HG02981 (cell line): ENCODE results near the gene LOX.

Experiments used
- ATAC-seq: cut with Tn5 transposase; IDR thresholded peaks from one replicate; pipeline ENCODE4 v1.9.1; 2021; ENCODE audit warnings: mild to moderate bottlenecking, moderate library complexity; ENCODE audit not compliant: unreplicated experiment

LOX gene

DNA sequence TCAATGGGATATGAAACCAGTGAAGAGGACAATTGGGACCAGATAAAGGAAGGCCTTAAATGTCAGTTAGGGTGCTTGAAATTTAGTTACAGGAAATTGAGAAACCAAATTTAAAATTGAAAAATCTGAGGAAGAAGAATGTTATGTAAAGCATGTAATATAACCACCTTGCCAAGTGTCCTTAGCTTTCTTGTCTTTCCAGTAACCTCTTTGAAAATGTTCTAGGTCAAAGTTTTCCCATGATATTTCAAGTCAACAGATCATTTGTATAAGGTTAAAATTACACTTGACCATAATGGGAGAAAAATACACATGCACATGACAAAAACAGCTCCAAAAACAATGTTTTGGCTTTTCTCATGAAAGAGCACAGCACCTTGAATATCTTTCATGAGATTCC is 21.1 kb downstream of the LOX start:
- no peak for ATAC-seq

GRCh38 chr5:122054266-122054665 is 23.8 kb downstream of the LOX start:
- ATAC-seq = no peak

- no peak for ATAC-seq
Observed at GRCh38 chr5:122053181-122054109, 24.6 kb downstream of the LOX start.

DNA sequence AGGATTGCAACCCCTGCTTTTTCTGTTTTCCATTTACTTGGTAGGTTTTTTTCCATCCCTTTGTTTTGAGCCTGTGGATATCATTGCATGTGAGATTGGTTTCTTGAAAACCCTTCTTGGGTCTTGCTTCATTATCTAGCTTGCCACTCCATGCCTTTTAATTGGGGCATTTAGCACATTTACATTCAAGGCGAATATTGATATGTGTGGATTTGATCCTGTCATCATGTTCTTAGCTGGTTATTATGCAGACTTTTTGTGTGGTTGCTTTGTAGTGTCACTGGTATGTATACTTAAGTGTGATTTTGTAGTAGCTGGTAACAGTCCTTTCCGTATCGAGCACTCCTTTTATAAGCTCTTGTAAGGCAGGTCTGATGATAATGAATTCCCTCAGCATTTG is 26.5 kb downstream of the LOX start:
- no peak for ATAC-seq

GRCh38 chr5:122050959-122051358 is 27.1 kb downstream of the LOX start:
- ATAC-seq = no peak

DNA sequence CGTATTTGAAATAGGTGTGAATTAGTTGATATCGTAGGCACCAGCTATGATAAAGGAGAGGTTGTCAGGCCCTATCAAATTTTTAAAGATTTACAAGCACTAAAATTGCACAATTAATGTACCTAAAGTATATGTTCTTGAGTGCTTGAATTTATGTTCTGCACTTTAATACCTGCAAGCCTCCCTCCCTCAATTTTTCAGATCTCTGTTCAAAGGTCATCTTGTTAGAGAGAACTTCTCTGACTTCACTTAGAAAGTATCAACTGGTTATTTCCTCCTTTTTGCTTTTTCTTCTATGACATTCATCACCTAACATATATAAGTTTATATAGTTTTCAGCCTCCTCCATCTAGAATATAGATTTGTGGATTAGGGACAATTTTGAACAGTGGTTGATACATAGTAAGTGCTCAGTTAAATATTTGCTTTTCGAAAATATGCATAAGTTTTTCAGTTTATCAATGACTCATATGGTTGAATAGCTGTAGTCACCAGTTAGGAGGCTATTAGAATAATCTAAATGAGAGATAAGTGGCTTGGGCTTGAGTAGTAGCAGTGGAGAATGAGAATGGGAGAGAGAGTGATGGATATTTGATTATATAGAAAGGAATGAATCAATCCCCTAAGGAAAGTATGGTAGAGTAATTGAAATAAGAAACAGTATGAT is 37.3 kb downstream of the LOX start:
- no peak for ATAC-seq

DNA sequence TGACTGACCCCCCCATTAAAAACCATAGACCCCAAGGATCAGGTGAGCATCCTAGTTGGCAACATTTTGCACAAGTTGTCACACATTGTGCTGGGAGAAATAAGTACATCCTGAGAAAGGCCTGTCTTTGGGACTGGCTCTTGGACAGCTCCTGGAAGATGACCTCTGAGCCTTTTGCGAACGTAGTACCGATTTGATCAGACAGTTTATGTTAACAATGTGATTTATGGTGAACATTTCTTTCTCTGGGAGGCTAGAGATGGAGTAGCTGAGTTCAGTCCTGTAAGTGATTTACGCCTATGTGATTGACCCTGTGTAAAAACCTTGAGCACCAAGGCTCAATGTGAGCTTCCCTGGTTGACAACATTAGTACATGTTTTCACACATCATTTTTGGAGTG is 41.7 kb downstream of the LOX start:
- no peak for ATAC-seq

GRCh38 chr5:122035913-122036312 is 42.1 kb downstream of the LOX start:
- no peak for ATAC-seq

GRCh38 chr5:122031836-122032235 is 46.2 kb downstream of the LOX start:
- ATAC-seq = no peak

DNA sequence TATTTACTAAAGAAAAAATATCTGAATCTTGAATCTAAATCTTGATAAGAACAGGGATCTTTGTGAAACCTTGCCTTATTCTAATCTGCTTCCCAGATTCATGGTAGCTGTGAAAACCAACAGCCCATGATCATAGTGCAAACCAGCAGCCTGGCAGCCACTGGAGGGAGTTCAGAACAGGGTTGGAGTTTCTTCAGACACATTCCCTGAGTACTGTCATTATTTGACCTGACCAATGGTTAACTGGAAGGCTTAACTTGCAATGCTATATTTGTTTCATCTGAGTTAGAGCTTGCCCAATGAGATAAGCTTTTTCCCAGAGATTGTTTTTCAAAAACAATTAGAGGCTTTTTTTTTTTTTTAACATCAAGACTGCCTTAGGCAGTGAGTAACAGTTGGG is 47.8 kb downstream of the LOX start:
- ATAC-seq = no peak

- no peak for ATAC-seq
Observed at GRCh38 chr5:122029818-122030217, 48.2 kb downstream of the LOX start.

DNA sequence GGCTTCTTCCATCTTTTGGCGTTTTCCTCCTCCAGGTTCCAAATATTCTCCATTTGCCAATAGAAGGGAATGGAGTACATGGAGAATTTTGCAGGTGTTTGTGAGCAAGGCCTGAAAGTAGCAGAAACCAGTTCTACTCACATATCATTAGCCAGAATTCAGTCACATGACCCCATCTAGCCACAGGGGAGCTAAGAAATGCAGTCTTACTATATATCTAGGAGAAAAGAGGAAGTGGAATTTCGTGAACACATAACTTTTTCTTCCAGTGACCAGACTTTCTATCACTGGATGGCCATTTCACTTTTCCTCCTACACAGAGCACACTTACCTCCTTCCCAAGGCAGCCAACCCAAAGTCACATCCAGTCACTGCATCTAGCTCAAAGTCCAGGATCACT is 55.1 kb downstream of the LOX start:
- peak; percentile 66 for ATAC-seq

GRCh38 chr5:122019919-122020590 is 58.0 kb downstream of the LOX start:
- no peak for ATAC-seq

- ATAC-seq = no peak
Observed at GRCh38 chr5:122015471-122015870, 62.6 kb downstream of the LOX start.

- ATAC-seq = no peak
Observed at GRCh38 chr5:122014236-122014935, 63.7 kb downstream of the LOX start.
